Activated B cell treated with CpG ODN at 0.5 μM for 24 hours (primary cell): ENCODE measurements around the gene SMIM22. TPM values are rescaled to one million over a fixed set of nuclear protein-coding genes. Genes with fewer than 3 reads are reported as not detected.
"Not testable (repeated sequence)": the region's sequence is repeated elsewhere in the genome, so short reads cannot be mapped to it uniquely, and the experiment has no call there.

Experiments
- ATAC-seq: fragments of 200-7000 bp; cut with Tn5 transposase; one replicate; pipeline ENCODE4 v1.10.0; 2021; ENCODE audit warnings: low read depth, mild to moderate bottlenecking, moderate library complexity
- CTCF ChIA-PET: fragments of 350-600 bp; sonication (Branson Sonifier 250); formaldehyde crosslinking; loops from one replicate; lab custom pipeline; 2021; ENCODE audit warnings: antibody characterized with exemption; lab: Charles Lee
- POLR2A ChIA-PET: fragments of 350-600 bp; sonication (Branson Sonifier 250); formaldehyde crosslinking; loops from one replicate; lab custom pipeline; 2021; ENCODE audit warnings: antibody characterized with exemption; lab: Charles Lee
- DNase-seq: peaks from one replicate; pipeline ENCODE4 v3.0.0; 2022
- H3K27ac Mint-ChIP-seq: one replicate; pipeline ENCODE4 v1.8.0; 2020; ENCODE audit warnings: mixed read lengths
- H3K27me3 Mint-ChIP-seq: one replicate; pipeline ENCODE4 v1.8.0; 2021; ENCODE audit warnings: mixed read lengths
- H3K36me3 Mint-ChIP-seq: one replicate; pipeline ENCODE4 v1.8.0; 2021; ENCODE audit warnings: low read depth, mixed read lengths
- H3K4me1 Mint-ChIP-seq: one replicate; pipeline ENCODE4 v1.8.0; 2021; ENCODE audit warnings: mixed read lengths
- H3K4me3 Mint-ChIP-seq: one replicate; pipeline ENCODE4 v1.8.0; 2020; ENCODE audit warnings: mild to moderate bottlenecking, mixed read lengths
- H3K9me3 Mint-ChIP-seq: one replicate; pipeline ENCODE4 v1.8.0; 2020; ENCODE audit warnings: mixed read lengths
- intact Hi-C: fragments of 100-400 bp; cut with micrococcal nuclease; formaldehyde crosslinking; loops from one replicate; pipeline ENCODE4 v1.15.1; 2024
- total RNA-seq: library from RNA; stranded (reverse); gene quantifications from 2 replicates; pipeline ENCODE4 v1.2.3, GENCODE V29; 2022
- TF ChIP-seq, protein P1 (sequence below): fragments of 200-600 bp; IDR thresholded peaks from one replicate; pipeline ENCODE4 v1.8.0; 2022; ENCODE audit warnings: antibody characterized with exemption, mild to moderate bottlenecking

SMIM22 gene
- total RNA-seq, 1 donor from 2014 or later, result not detected

DNA sequence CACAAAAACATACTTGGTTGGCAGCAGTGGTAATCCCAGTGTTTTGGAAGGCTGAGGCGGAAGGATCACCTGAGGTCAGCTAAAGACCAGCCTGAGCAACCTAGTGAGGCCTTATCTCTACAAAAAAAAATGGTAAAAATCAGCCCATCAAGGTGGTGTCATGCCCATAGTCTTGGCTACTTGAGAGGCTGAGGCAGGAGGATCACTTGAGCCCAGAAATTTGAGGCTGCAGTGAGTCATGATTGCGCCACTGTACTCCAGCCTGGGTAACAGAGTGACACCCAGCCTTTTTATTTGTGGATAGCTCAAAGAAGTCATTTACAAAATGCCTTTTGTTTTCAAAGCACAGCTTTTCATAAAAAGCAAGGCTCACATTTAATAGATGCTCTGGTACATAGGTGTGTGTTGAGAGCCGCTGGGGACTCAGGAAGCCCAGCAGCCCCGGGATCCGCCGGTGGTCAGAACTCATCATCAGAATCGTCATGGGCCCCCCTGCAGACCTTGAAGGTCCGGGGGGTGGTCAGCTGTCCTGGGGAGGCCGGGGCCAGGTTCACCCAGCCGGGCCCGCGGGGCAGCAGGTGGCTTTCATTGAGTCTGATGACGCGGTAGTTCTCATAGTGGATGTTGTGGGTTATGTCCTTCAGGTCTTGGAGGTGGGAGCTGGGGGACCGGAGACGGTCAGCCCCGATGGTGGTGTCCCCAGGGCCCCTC, 17.7 kb upstream of the SMIM22 start:
- no peaks in the 10 kb centered on the region for H3K36me3 Mint-ChIP-seq
- H3K9me3 Mint-ChIP-seq, result no peaks in the 10 kb centered on the region
- POLR2A ChIA-PET, result no interaction called here
- H3K4me3 Mint-ChIP-seq, result no peak overlapping the region
- no peak for DNase-seq
- TF ChIP-seq, protein P1, sequence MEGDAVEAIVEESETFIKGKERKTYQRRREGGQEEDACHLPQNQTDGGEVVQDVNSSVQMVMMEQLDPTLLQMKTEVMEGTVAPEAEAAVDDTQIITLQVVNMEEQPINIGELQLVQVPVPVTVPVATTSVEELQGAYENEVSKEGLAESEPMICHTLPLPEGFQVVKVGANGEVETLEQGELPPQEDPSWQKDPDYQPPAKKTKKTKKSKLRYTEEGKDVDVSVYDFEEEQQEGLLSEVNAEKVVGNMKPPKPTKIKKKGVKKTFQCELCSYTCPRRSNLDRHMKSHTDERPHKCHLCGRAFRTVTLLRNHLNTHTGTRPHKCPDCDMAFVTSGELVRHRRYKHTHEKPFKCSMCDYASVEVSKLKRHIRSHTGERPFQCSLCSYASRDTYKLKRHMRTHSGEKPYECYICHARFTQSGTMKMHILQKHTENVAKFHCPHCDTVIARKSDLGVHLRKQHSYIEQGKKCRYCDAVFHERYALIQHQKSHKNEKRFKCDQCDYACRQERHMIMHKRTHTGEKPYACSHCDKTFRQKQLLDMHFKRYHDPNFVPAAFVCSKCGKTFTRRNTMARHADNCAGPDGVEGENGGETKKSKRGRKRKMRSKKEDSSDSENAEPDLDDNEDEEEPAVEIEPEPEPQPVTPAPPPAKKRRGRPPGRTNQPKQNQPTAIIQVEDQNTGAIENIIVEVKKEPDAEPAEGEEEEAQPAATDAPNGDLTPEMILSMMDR, result no peak
- CTCF ChIA-PET, result no interaction called here
- H3K27me3 Mint-ChIP-seq, result no peaks in the 10 kb centered on the region
- intact Hi-C loops, result no loop called here
- no peaks in the 10 kb centered on the region for H3K4me1 Mint-ChIP-seq
- no peak for ATAC-seq
- H3K27ac Mint-ChIP-seq, result no peak overlapping the region

DNA sequence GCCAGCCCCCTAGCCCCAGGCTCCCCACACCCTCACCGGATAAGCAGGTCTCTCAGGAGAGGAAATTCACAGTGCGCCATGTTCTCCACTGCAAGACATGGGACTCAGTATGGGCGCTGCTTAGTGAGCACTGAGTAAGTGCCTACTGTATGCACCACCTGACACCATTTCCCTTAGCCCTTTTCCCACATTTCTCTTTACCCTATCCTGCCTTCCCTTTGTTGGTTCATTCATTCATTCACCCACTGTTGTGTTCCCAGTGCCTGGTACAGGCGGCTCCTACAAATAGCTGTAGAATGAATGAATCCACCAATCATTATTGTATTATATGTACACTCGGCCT, 17.1 kb upstream of the SMIM22 start:
- Mint-ChIP-seq H3K4me3 (no peak overlapping the region), H3K27me3 (no peaks in the 10 kb centered on the region), H3K36me3 (no peaks in the 10 kb centered on the region), H3K27ac (no peak overlapping the region), H3K9me3 (no peaks in the 10 kb centered on the region), H3K4me1 (no peaks in the 10 kb centered on the region)
- CTCF ChIA-PET, result no interaction called here
- TF ChIP-seq, protein P1, result no peak
- POLR2A ChIA-PET, result no interaction called here
- DNase-seq (no peak), ATAC-seq (no peak)
- intact Hi-C loops, result no loop called here

DNA sequence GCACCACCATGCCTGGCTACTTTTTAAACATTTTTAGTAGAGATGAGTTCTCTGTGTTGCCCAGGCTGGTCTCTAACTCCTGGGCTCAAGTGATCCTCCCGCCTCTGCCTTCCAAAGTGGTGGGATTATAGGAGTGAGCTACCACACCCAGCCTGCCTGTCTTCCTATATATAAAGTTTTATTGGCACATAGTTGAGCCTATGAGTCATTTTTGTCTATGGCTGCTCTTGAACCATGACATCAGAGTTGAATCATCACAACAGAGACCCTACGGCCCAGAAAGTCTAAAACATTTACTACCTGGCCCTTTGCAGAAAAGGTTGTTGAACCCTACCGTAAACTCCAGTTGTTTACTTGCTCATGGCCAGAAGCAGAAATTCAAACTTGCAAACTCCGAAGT, 14.9 kb upstream of the SMIM22 start:
- Mint-ChIP-seq H3K27ac (no peak overlapping the region), H3K36me3 (no peaks in the 10 kb centered on the region), H3K4me3 (no peak overlapping the region), H3K27me3 (peaks cover 3% of the 10 kb centered on the region), H3K4me1 (no peaks in the 10 kb centered on the region), H3K9me3 (no peaks in the 10 kb centered on the region)
- POLR2A ChIA-PET, result no interaction called here
- intact Hi-C loops, result no loop called here
- ATAC-seq (no peak), DNase-seq (no peak)
- CTCF ChIA-PET, result no interaction called here
- TF ChIP-seq, protein P1, result no peak

DNA sequence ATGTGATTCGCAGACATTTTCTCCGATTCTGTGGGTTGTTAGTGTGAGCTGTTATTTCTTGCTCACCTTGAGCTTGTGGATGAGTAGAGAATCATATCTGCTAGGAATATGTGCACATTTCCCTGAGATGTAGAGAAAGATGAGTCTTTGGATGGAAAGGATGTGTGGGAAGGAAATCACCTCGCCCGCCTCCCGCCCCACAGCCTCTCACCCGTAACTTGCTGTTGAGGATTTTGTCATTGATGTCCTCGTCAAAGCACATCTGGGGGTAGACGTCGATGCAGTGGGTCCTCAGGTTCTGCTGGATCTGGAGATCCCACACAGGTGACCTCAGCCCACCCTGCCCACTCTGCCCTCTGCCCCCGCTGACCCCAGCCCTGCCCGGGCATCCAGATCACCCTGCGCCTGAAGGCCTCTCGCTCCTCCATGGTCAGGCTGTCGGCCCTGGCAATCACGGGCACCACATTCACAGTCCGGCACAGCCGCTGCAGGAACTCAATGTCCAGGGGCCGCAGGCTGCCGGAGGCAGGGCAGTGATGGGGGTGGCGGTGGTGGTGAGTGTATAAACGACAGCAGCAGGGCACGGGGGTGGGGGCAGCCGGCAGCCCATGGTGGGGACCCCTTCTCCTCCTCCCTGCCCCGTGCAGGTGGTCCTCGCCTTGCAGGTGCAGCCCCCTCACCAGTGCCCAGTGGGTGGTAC, 11.8 kb upstream of the SMIM22 start:
- Mint-ChIP-seq H3K36me3 (no peaks in the 10 kb centered on the region), H3K9me3 (no peaks in the 10 kb centered on the region), H3K27ac (no peak overlapping the region), H3K4me1 (no peaks in the 10 kb centered on the region), H3K4me3 (no peak overlapping the region), H3K27me3 (peaks cover 3% of the 10 kb centered on the region)
- ChIA-PET CTCF (no interaction called here), POLR2A (no interaction called here)
- ATAC-seq (no peak), DNase-seq (no peak)
- TF ChIP-seq, protein P1, result no peak
- intact Hi-C loops, result no loop called here

DNA sequence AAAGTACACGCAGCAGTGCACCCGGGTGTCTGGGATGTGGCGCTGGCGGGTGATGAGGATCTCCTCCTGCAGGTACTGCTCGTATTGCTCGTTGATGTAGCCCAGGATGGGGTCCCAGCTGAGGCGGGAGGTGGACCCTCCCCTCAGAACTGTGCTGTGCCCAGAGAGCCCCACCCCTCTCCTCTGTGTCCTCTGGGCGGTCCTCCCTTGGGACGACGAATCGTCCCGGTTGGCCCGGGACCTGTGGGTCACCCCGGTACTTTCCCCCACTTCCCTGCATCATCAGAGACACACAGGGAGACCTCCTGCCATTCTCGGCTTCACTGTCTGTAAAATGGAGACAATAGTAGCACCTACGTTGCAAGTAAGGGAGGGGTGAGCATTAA, 11.2 kb upstream of the SMIM22 start:
- ATAC-seq (no peak), DNase-seq (no peak)
- ChIA-PET POLR2A (no interaction called here), CTCF (no interaction called here)
- peaks cover 3% of the 10 kb centered on the region for H3K27me3 Mint-ChIP-seq
- H3K27ac Mint-ChIP-seq, result no peak overlapping the region
- H3K36me3 Mint-ChIP-seq, result no peaks in the 10 kb centered on the region
- TF ChIP-seq, protein P1, result no peak
- no peak overlapping the region for H3K4me3 Mint-ChIP-seq
- no peaks in the 10 kb centered on the region for H3K9me3 Mint-ChIP-seq
- intact Hi-C loops, result no loop called here
- H3K4me1 Mint-ChIP-seq, result no peaks in the 10 kb centered on the region

DNA sequence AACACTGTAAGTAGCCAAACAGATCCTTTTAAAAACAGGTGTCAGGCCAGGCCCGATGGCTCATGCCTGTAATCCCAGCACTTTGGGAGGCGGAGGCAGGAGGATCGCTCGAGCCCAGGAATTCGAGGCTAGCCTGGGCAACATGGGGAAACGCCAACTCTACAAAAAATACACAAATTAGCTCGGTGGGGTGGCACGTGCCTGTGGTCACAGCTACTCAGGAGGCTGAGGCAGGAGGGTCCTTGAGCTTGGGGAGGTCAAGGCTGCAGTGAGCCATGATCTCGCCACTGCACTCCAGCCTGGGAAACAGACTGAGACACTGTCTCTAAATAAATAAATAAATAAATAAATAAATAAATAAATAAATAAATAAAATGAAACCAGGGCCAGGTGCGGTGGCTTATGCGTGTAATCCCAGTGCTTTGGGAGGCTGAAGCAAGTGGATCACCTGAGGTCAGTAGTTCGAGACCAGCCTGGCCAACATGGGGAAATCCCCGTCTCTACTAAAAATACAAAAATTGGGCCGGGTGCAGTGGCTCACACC, 10.7 kb upstream of the SMIM22 start:
- H3K27ac Mint-ChIP-seq, H3K4me1 Mint-ChIP-seq, ATAC-seq, H3K4me3 Mint-ChIP-seq, DNase-seq, POLR2A ChIA-PET, CTCF ChIA-PET, intact Hi-C loops, H3K36me3 Mint-ChIP-seq, H3K27me3 Mint-ChIP-seq, H3K9me3 Mint-ChIP-seq: not testable (repeated sequence)
